HG02623 (cell line): ENCODE measurements around the gene TMEM258.

Source experiments
- ATAC-seq: cut with Tn5 transposase; IDR thresholded peaks from one replicate; pipeline ENCODE4 v1.9.1; 2021; ENCODE audit warnings: moderate library complexity; ENCODE audit not compliant: unreplicated experiment

Gene TMEM258

GRCh38 chr11:61797263-61797944, 5.0 kb upstream of the TMEM258 start:
- ATAC-seq = no peak

GRCh38 chr11:61795876-61796526, 3.6 kb upstream of the TMEM258 start:
- ATAC-seq = no peak

GRCh38 chr11:61795459-61795858, 3.1 kb upstream of the TMEM258 start:
- no peak for ATAC-seq

GRCh38 chr11:61794579-61794978, 2.2 kb upstream of the TMEM258 start:
- ATAC-seq = no peak

- ATAC-seq = no peak
These were observed 1.4 kb upstream of the TMEM258 start for GRCh38 chr11:61793829-61794204.

- no peak for ATAC-seq
These were observed 857 bp upstream of the TMEM258 start for GRCh38 chr11:61793083-61793828.

GRCh38 chr11:61791737-61792309, 576 bp downstream of the TMEM258 start:
- ATAC-seq = no peak

- no peak for ATAC-seq
These were observed 4.4 kb downstream of the TMEM258 start for GRCh38 chr11:61787928-61788491.

- ATAC-seq = no peak
These were observed 6.5 kb downstream of the TMEM258 start for GRCh38 chr11:61785837-61786402.

- no peak for ATAC-seq
These were observed 7.9 kb downstream of the TMEM258 start for GRCh38 chr11:61784506-61784805.

- ATAC-seq = no peak
These were observed 8.5 kb downstream of the TMEM258 start for GRCh38 chr11:61783717-61784505.

GRCh38 chr11:61782841-61783240, 9.6 kb downstream of the TMEM258 start:
- ATAC-seq = no peak

GRCh38 chr11:61782299-61782698, 10.1 kb downstream of the TMEM258 start:
- no peak for ATAC-seq

- ATAC-seq = no peak
These were observed 10.8 kb downstream of the TMEM258 start for GRCh38 chr11:61781585-61781984.

- no peak for ATAC-seq
These were observed 11.7 kb downstream of the TMEM258 start for GRCh38 chr11:61780581-61781162.

- no peak for ATAC-seq
These were observed 12.5 kb downstream of the TMEM258 start for GRCh38 chr11:61779666-61780525.

GRCh38 chr11:61778920-61779650, 13.3 kb downstream of the TMEM258 start:
- ATAC-seq = no peak

GRCh38 chr11:61778357-61778886, 14.0 kb downstream of the TMEM258 start:
- no peak for ATAC-seq
